Measurements from ENCODE around the gene HBA2. TPM values are rescaled to one million over a fixed set of nuclear protein-coding genes. Genes with fewer than 3 reads are reported as not detected.
"Not testable (repeated sequence)": the region's sequence is repeated elsewhere in the genome, so short reads cannot be mapped to it uniquely, and the experiment has no call there.

Gene HBA2
- total and polyA plus RNA-seq, 2 of the 4 experiments (the other 2 are of a cell fraction): not detected

DNA sequence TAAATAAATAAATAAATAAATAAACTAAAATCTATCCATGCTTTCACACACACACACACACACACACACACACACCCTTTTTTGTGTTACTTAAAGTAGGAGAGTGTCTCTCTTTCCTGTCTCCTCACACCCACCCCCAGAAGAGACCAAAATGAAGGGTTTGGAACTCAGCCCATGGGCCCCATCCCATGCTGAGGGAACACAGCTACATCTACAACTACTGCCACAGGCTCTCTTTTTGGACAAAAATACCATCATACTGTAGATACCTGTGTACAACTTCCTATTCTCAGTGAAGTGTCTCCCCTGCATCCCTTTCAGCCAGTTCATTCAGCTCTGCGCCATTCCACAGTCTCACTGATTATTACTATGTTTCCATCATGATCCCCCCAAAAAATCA lies 1.9 kb upstream of the HBA2 start:
- dilution Hi-C loops (cut with HindIII; ENCODE audit: low sequenced_read_pairs, unreplicated experiment): no loop called here
- Histone ChIP-seq H2AK9ac (replicated peaks; ENCODE audit: low read depth, low read length, poor library complexity) (no peak overlapping the region), H4K5ac (ENCODE audit: low read depth, low read length) (no peak overlapping the region), H3K4me3 (ENCODE audit: insufficient read depth, low read depth, low read length) (no peak overlapping the region), H2AK5ac (ENCODE audit: low read depth, low read length) (no peak overlapping the region), H3K27me3 (ENCODE audit: control insufficient read depth, insufficient read depth, low read length) (peaks cover 57% of the 10 kb centered on the region), H2BK15ac (ENCODE audit: low read depth, low read length) (no peak overlapping the region), H3K4ac (ENCODE audit: low read depth, low read length) (no peak overlapping the region), H3K14ac (replicated peaks; ENCODE audit: low read depth, low read length) (no peak overlapping the region), H4K8ac (ENCODE audit: low read depth in 2 of 2, low read length in 2 of 2) (no peak overlapping the region), H3K9me3 (ENCODE audit: control insufficient read depth, insufficient read depth, low read length) (peaks cover 2% of the 10 kb centered on the region), H3K9me1 (ENCODE audit: insufficient read depth, low read length) (0 out of 2 replicates have a peak, but pooled peaks cover 4% of the 10 kb centered on the region), H3K4me2 (ENCODE audit: low read depth, low read length) (no peak overlapping the region), H3K9ac (ENCODE audit: low read depth, low read length) (no peak overlapping the region), H2BK120ac (ENCODE audit: low read depth, low read length) (no peak overlapping the region), H2BK5ac (ENCODE audit: low read depth, low read length, poor library complexity, severe bottlenecking) (no peak overlapping the region), H3K4me1 (ENCODE audit: control insufficient read depth, insufficient read depth, low read length) (no peaks in the 10 kb centered on the region), H3K23ac (ENCODE audit: low read depth, low read length) (no peak overlapping the region), H3K79me1 (ENCODE audit: low read depth in 1 of 2, low read length in 2 of 2) (no peaks in the 10 kb centered on the region), H3K27ac (ENCODE audit: insufficient read depth, low read length) (no peak overlapping the region), H3K56ac (ENCODE audit: extremely low read depth, insufficient read depth, low read length) (no peak overlapping the region), H3K36me3 (ENCODE audit: control insufficient read depth, insufficient read depth, low read length) (no peaks in the 10 kb centered on the region), H3K18ac (ENCODE audit: low read depth, low read length) (no peak overlapping the region), H2AFZ (replicated peaks; ENCODE audit: low read length, poor library complexity) (no peak overlapping the region), H4K91ac (ENCODE audit: insufficient read depth, low read depth, low read length) (no peak overlapping the region), H2BK20ac (ENCODE audit: low read depth, low read length) (no peak overlapping the region), H4K20me1 (ENCODE audit: insufficient read depth, low read length) (peaks cover 6% of the 10 kb centered on the region; the same call in 1 of the 2 replicates)
- DNase-seq (no peak), ATAC-seq (ENCODE audit: low read depth) (no peak)
- CTCF ChIA-PET: no interaction called here
- intact Hi-C loops (cut with micrococcal nuclease): no loop called here
- WGBS, 2 experiments (ENCODE audit: extremely low coverage in 2 of 2, insufficient read length in 1 of 2): no CpG with 5 or more reads among the region's 1 CpG
- in situ Hi-C loops (cut with MboI; ENCODE audit: low sequenced_read_pairs): no loop called here
- POLR2A ChIA-PET (ENCODE audit: unreplicated experiment): no interaction called here
- no peak for TF ChIP-seq CEBPB (IDR thresholded peaks at IDR 0.05; ENCODE audit: low read depth, low read length)
- BruUV-seq (replicated peaks): no TSS peak

DNA sequence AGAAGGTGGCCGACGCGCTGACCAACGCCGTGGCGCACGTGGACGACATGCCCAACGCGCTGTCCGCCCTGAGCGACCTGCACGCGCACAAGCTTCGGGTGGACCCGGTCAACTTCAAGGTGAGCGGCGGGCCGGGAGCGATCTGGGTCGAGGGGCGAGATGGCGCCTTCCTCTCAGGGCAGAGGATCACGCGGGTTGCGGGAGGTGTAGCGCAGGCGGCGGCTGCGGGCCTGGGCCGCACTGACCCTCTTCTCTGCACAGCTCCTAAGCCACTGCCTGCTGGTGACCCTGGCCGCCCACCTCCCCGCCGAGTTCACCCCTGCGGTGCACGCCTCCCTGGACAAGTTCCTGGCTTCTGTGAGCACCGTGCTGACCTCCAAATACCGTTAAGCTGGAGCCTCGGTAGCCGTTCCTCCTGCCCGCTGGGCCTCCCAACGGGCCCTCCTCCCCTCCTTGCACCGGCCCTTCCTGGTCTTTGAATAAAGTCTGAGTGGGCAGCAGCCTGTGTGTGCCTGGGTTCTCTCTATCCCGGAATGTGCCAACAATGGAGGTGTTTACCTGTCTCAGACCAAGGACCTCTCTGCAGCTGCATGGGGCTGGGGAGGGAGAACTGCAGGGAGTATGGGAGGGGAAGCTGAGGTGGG lies 657 bp downstream of the HBA2 start:
- BruUV-seq (replicated peaks); DNase-seq; H4K20me1 ChIP-seq (ENCODE audit: insufficient read depth, low read length); H3K4me1 ChIP-seq (ENCODE audit: control insufficient read depth, insufficient read depth, low read length); intact Hi-C loops (cut with micrococcal nuclease); H2BK120ac ChIP-seq (ENCODE audit: low read depth, low read length); H2BK15ac ChIP-seq (ENCODE audit: low read depth, low read length); H2BK20ac ChIP-seq (ENCODE audit: low read depth, low read length); H3K23ac ChIP-seq (ENCODE audit: low read depth, low read length); H3K14ac ChIP-seq (replicated peaks; ENCODE audit: low read depth, low read length); H3K56ac ChIP-seq (ENCODE audit: extremely low read depth, insufficient read depth, low read length); in situ Hi-C loops (cut with MboI; ENCODE audit: low sequenced_read_pairs); H4K5ac ChIP-seq (ENCODE audit: low read depth, low read length); POLR2A ChIA-PET (ENCODE audit: unreplicated experiment); H2AK5ac ChIP-seq (ENCODE audit: low read depth, low read length); H3K4ac ChIP-seq (ENCODE audit: low read depth, low read length); H4K91ac ChIP-seq (ENCODE audit: insufficient read depth, low read depth, low read length); ATAC-seq (ENCODE audit: low read depth); H3K9me3 ChIP-seq (ENCODE audit: control insufficient read depth, insufficient read depth, low read length); dilution Hi-C loops (cut with HindIII; ENCODE audit: low sequenced_read_pairs, unreplicated experiment); CTCF ChIA-PET; H3K9me1 ChIP-seq (ENCODE audit: insufficient read depth, low read length); H3K9ac ChIP-seq (ENCODE audit: low read depth, low read length); H3K4me3 ChIP-seq (ENCODE audit: insufficient read depth, low read depth, low read length); H2BK5ac ChIP-seq (ENCODE audit: low read depth, low read length, poor library complexity, severe bottlenecking); H3K4me2 ChIP-seq (ENCODE audit: low read depth, low read length); H3K18ac ChIP-seq (ENCODE audit: low read depth, low read length); H2AK9ac ChIP-seq (replicated peaks; ENCODE audit: low read depth, low read length, poor library complexity); H3K79me1 ChIP-seq (ENCODE audit: low read depth in 1 of 2, low read length in 2 of 2); H2AFZ ChIP-seq (replicated peaks; ENCODE audit: low read length, poor library complexity); H4K8ac ChIP-seq (ENCODE audit: low read depth in 2 of 2, low read length in 2 of 2); H3K36me3 ChIP-seq (ENCODE audit: control insufficient read depth, insufficient read depth, low read length); H3K27ac ChIP-seq (ENCODE audit: insufficient read depth, low read length): not testable (repeated sequence)
- H3K27me3 ChIP-seq (ENCODE audit: control insufficient read depth, insufficient read depth, low read length): peaks cover 45% of the 10 kb centered on the region
- no CpG with 5 or more reads among the region's 44 CpGs for WGBS, 2 experiments (ENCODE audit: extremely low coverage in 2 of 2, insufficient read length in 1 of 2)
